A549 (cell line): ENCODE measurements around the gene TUBGCP2. TPM values are rescaled to one million over a fixed set of nuclear protein-coding genes. Genes with fewer than 3 reads are reported as not detected.

ENCODE experiments used
- ATAC-seq, 2 experiments: fragments of 200-7000 bp in 1 of 2; fragments of >200 bp in 1 of 2; cut with Nextera tagmentation in 1 of 2; cut with Tn5 transposase in 1 of 2; 3 replicates each; pipeline versions ENCODE4 v1.8.0 to v1.9.1; 2018 to 2020; ENCODE audit warnings: mild to moderate bottlenecking in 1 of 2, moderate library complexity in 1 of 2
- CTCF ChIA-PET: fragments of 300-600 bp; sonication (Branson Sonifier 250); formaldehyde crosslinking; extraction: SDS; loops from one replicate; lab custom pipeline; 2021; ENCODE audit warnings: antibody characterized with exemption, inconsistent platforms; lab: Yijun Ruan, JAX
- POLR2A ChIA-PET: fragments of 350-600 bp; formaldehyde crosslinking; extraction: SDS; loops from one replicate; lab custom pipeline; 2021; ENCODE audit warnings: antibody characterized with exemption, inconsistent platforms; lab: Yijun Ruan, JAX
- DNase-seq, 2 experiments: peaks; one replicate each; pipeline versions ENCODE4 v3.0.0 to v3.0.0-alpha.2; 2011 to 2016; ENCODE audit warnings: low read depth in 1 of 2, low spot score in 1 of 2
- FAIRE-seq: peaks from 2 replicates; lab custom pipeline; 2011; peaks lifted over from hg19 to GRCh38; lab: Jason Lieb, UNC
- H3K27ac ChIP-seq, 2 experiments: fragments of >200 bp; sonication (Bioruptor Twin); formaldehyde crosslinking; 3 replicates each; pipeline ENCODE4 v1.5.1; 2016 to 2017
- H3K4me1 ChIP-seq: fragments of >200 bp; sonication (Bioruptor Twin); formaldehyde crosslinking; 3 replicates; pipeline ENCODE4 v1.6.1; 2016
- H3K4me2 ChIP-seq: fragments of >200 bp; sonication (Bioruptor Twin); formaldehyde crosslinking; 3 replicates; pipeline ENCODE4 v1.6.1; 2016
- H3K4me3 ChIP-seq: fragments of >200 bp; sonication (Bioruptor Twin); formaldehyde crosslinking; 3 replicates; pipeline ENCODE4 v1.5.1; 2016
- H3K9me3 ChIP-seq: fragments of >200 bp; sonication (Bioruptor Twin); formaldehyde crosslinking; 3 replicates; pipeline ENCODE4 v1.6.1; 2016
- BHLHE40 ChIP-seq: IDR thresholded peaks from 2 replicates; pipeline ENCODE4 v1.6.1; 2012; ENCODE audit warnings: low read depth, low read length, inconsistent platforms
- CBX2 ChIP-seq: fragments of 200-600 bp; sonication (generic); IDR thresholded peaks from 2 replicates; pipeline ENCODE4 v1.6.1; 2016; ENCODE audit warnings: low read depth, mild to moderate bottlenecking, borderline replicate concordance
- CEBPB ChIP-seq, 2 experiments: fragments of >200 bp in 1 of 2; sonication (Bioruptor Twin) in 1 of 2; formaldehyde crosslinking in 1 of 2; IDR thresholded peaks; 2 replicates each; pipeline ENCODE4 v1.6.1; 2012 to 2016
- CHD4 ChIP-seq: fragments of 200-600 bp; sonication (generic); IDR thresholded peaks from 2 replicates; pipeline ENCODE4 v1.6.1; 2016; ENCODE audit warnings: antibody characterized with exemption, mild to moderate bottlenecking, borderline replicate concordance
- EHMT2 ChIP-seq: fragments of 200-600 bp; sonication (generic); IDR thresholded peaks from 2 replicates; pipeline ENCODE4 v1.6.1; 2016; ENCODE audit warnings: antibody characterized with exemption, low read depth, mild to moderate bottlenecking, moderate library complexity
- EP300 ChIP-seq, 2 experiments: fragments of >200 bp; sonication (Bioruptor Twin); formaldehyde crosslinking; IDR thresholded peaks; 2 replicates in 1 of 2; 3 replicates in 1 of 2; pipeline ENCODE4 v1.6.1; 2016 to 2017
- GATA3 ChIP-seq: IDR thresholded peaks from 2 replicates; pipeline ENCODE4 v1.6.1; 2012; ENCODE audit warnings: borderline replicate concordance
- HEYL ChIP-seq: fragments of 250-450 bp; sonication (Bioruptor Pico); IDR thresholded peaks from 2 replicates; pipeline ENCODE4 v1.8.0; 2021; ENCODE audit warnings: mild to moderate bottlenecking, moderate library complexity
- HOXA7 ChIP-seq: fragments of 250-450 bp; sonication (Bioruptor Pico); IDR thresholded peaks from 2 replicates; pipeline ENCODE4 v1.5.0; 2020; ENCODE audit warnings: mild to moderate bottlenecking, moderate library complexity
- JUN ChIP-seq, 2 experiments: fragments of >200 bp; sonication (Bioruptor Twin); formaldehyde crosslinking; IDR thresholded peaks; 2 replicates in 1 of 2; 3 replicates in 1 of 2; pipeline ENCODE4 v1.6.1; 2016 to 2017
- JUNB ChIP-seq: fragments of >200 bp; sonication (Bioruptor Twin); formaldehyde crosslinking; IDR thresholded peaks from 2 replicates; pipeline ENCODE4 v1.6.1; 2016
- KDM5A ChIP-seq: fragments of 200-600 bp; sonication (generic); IDR thresholded peaks from 2 replicates; pipeline ENCODE4 v1.6.1; 2016; ENCODE audit warnings: antibody characterized with exemption, mild to moderate bottlenecking
- PHF8 ChIP-seq: fragments of 200-600 bp; sonication (generic); IDR thresholded peaks from 2 replicates; pipeline ENCODE4 v1.6.1; 2016; ENCODE audit warnings: low read depth, mild to moderate bottlenecking, antibody characterized with exemption, moderate library complexity, borderline replicate concordance
- RAD21 ChIP-seq, 2 experiments: fragments of >200 bp in 1 of 2; sonication (Bioruptor Twin) in 1 of 2; formaldehyde crosslinking in 1 of 2; IDR thresholded peaks in 1 of 2; conservative IDR thresholded peaks in 1 of 2; 2 replicates in 1 of 2; 3 replicates in 1 of 2; pipeline ENCODE4 v1.6.1; 2012 to 2018; ENCODE audit warnings: inconsistent platforms in 1 of 2
- RCOR1 ChIP-seq: fragments of 150-350 bp; IDR thresholded peaks from 2 replicates; pipeline ENCODE4 v1.6.1; 2014; ENCODE audit warnings: antibody characterized with exemption, low read length, low read depth
- SREBF2 ChIP-seq: fragments of 450-650 bp; IDR thresholded peaks from 2 replicates; pipeline ENCODE4 v1.6.1; 2014; ENCODE audit warnings: mild to moderate bottlenecking, moderate library complexity
- TFCP2L1 ChIP-seq: fragments of 250-450 bp; sonication (Bioruptor Pico); IDR thresholded peaks from 2 replicates; pipeline ENCODE4 v1.5.0; 2021; ENCODE audit warnings: mild to moderate bottlenecking
- USF2 ChIP-seq: fragments of 450-650 bp; IDR thresholded peaks from 2 replicates; pipeline ENCODE4 v1.6.1; 2014; ENCODE audit warnings: antibody characterized with exemption
- ZFP36 ChIP-seq: fragments of 450-650 bp; IDR thresholded peaks from 2 replicates; pipeline ENCODE4 v1.6.1; 2014; ENCODE audit warnings: borderline replicate concordance; ENCODE audit not compliant: partially characterized antibody
- ZNF302 ChIP-seq: fragments of 250-450 bp; sonication (Bioruptor Pico); IDR thresholded peaks from 2 replicates; pipeline ENCODE4 v1.9.0; 2021; ENCODE audit warnings: inconsistent platforms, mild to moderate bottlenecking, moderate library complexity
- WGBS: methylation state at CpG from one replicate; pipeline ENCODE4 v1.1.6; 2017; ENCODE audit errors: missing lambda C conversion rate; 5-methylcytosine and 5-hydroxymethylcytosine counted together
- polyA plus RNA-seq, 4 experiments: library from polyadenylated mRNA; depleted of rRNA in 3 of 4; stranded (reverse); fragments of >200 nt; fragmentation: RNase III in 1 of 4; extraction: RNeasy Plus Mini Kit Qiagen cat#74134 plus additional on column Dnase treatment in 1 of 4; gene quantifications; 2 replicates in 3 of 4; 3 replicates in 1 of 4; pipeline ENCODE4 v1.2.3, GENCODE V29; 2011 to 2017
- TF ChIP-seq, protein P1 (sequence below): fragments of 250-450 bp; sonication (Bioruptor Pico); IDR thresholded peaks from 2 replicates; pipeline ENCODE4 v1.5.0; 2020; ENCODE audit warnings: low read depth, mild to moderate bottlenecking, moderate library complexity

The TUBGCP2 gene
- polyA plus RNA-seq, 2 of the 4 experiments (the other 2 are of a cell fraction): 33.6 to 44.5 TPM

DNA sequence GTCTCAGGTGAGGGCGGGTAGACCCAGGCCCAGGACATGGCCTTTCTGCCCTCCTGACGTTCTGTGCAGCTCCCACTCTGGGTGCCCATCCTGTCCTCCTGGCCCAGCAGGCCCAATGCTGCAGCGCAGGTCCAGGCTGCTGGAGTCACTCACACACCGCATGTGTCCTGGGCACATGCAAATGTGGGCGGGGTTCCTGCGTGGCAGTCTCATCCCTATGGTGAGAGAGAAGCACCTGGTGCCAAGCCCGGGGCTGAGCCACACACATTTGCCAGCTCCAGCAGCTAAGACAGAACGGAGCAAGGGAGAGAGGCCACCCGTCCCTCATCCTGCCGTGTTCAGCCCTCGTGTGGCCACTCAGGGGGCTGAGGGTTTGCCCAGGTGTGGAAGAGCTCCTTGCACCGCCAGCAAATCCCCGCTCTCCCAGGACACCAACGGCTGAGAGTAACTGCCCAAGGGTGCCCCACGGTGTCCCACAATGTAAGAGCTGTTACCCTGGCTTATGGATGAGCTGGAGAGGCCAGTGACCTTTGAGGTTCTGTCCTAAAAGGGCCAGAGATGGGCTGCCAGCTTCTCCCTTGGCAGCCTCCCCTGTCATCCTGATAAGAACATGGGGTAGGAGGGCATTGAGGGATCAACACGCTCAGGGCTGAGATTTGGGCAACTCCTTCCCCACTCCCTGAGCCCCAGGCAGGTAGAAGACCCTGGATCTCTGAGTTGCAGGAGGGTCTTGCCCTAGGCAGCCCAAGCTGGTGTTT, 44.7 kb upstream of the TUBGCP2 start:
- no peak overlapping the region for H3K27ac ChIP-seq
- WGBS: 57% methylated on average over 12 of the region's 16 CpGs
- ATAC-seq: no peak
- no peak for DNase-seq
- no peak overlapping the region for H3K4me2 ChIP-seq
- CTCF ChIA-PET: interaction anchor here (1.1 to 2.6 kb wide), 3 partner anchors 11 to 39 kb away, joined by 3 to 15 read pairs (median 3); no protein-coding TSS in a partner anchor
- no peak overlapping the region for H3K4me3 ChIP-seq
- peaks cover 10% of the 10 kb centered on the region; the same call in 1 of the 3 replicates for H3K4me1 ChIP-seq
- no peaks in the 10 kb centered on the region for H3K9me3 ChIP-seq
- TF ChIP-seq KDM5A: no peak
- TF ChIP-seq, protein P1, sequence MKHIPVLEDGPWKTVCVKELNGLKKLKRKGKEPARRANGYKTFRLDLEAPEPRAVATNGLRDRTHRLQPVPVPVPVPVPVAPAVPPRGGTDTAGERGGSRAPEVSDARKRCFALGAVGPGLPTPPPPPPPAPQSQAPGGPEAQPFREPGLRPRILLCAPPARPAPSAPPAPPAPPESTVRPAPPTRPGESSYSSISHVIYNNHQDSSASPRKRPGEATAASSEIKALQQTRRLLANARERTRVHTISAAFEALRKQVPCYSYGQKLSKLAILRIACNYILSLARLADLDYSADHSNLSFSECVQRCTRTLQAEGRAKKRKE (CRISPR knock-in tag): no peak
- TF ChIP-seq, all 56 proteins: peak for 0
- POLR2A ChIA-PET: no interaction called here
- no peak for FAIRE-seq

GRCh38 chr10:133351408-133352318, 43.0 kb upstream of the TUBGCP2 start:
- Histone ChIP-seq H3K27ac (no peak overlapping the region), H3K4me2 (no peak overlapping the region), H3K4me1 (peaks cover 5% of the 10 kb centered on the region; the same call in 1 of the 3 replicates), H3K4me3 (no peak overlapping the region), H3K9me3 (no peaks in the 10 kb centered on the region)
- WGBS: 66% methylated on average over 15 of the region's 24 CpGs
- ATAC-seq: peak; percentile 4 to 38; a peak in 4 of 6 replicates
- CTCF ChIA-PET: interaction anchor here (1.0 to 2.6 kb wide), 7 partner anchors 13 to 43 kb away, joined by 3 to 15 read pairs (median 3); no protein-coding TSS in a partner anchor
- no peak for TF ChIP-seq CEBPB (IDR thresholded peaks at IDR 0.05)
- TF ChIP-seq USF2: no peak
- no peak for TF ChIP-seq CBX2
- no peak for TF ChIP-seq GATA3
- TF ChIP-seq EHMT2: no peak
- no peak for TF ChIP-seq SREBF2
- TF ChIP-seq BHLHE40: no peak
- no peak for TF ChIP-seq PHF8
- no peak for TF ChIP-seq HOXA7 (CRISPR knock-in tag)
- no peak for TF ChIP-seq HEYL (CRISPR knock-in tag)
- TF ChIP-seq CHD4: no peak
- TF ChIP-seq TFCP2L1: no peak
- TF ChIP-seq JUN (IDR thresholded peaks at IDR 0.05): no peak
- no peak for TF ChIP-seq EP300 (IDR thresholded peaks at IDR 0.05)
- TF ChIP-seq ZFP36: no peak
- no peak for TF ChIP-seq RCOR1
- no peak for TF ChIP-seq ZNF302
- TF ChIP-seq RAD21 (conservative IDR thresholded peaks at IDR 0.05 in 1 of 2, IDR thresholded peaks at IDR 0.05 in 1 of 2): no peak
- TF ChIP-seq JUNB: no peak
- no peak for DNase-seq
- POLR2A ChIA-PET: no interaction called here
- FAIRE-seq: no peak
